Astrocyte of the cerebellum (primary cell): ENCODE measurements around the gene SBK3.

Experiments used
- DNase-seq: peaks from one replicate; pipeline ENCODE4 v3.0.0-alpha.2; 2011; ENCODE audit warnings: low read depth
- H3K4me3 ChIP-seq: 2 replicates; pipeline ENCODE4 v1.5.1; 2011; ENCODE audit warnings: mild to moderate bottlenecking, low read depth, low read length, moderate library complexity
- CTCF ChIP-seq: IDR thresholded peaks from 2 replicates; pipeline ENCODE4 v1.5.1; 2012; ENCODE audit warnings: low read length, low read depth, moderate library complexity, mild to moderate bottlenecking; ENCODE audit errors: missing control alignments
- in situ Hi-C: cut with HindIII; loops from 2 replicates; pipeline ENCODE4 v1.10.0; 2017; ENCODE audit warnings: low sequenced_read_pairs

SBK3 gene

GRCh38 chr19:55546011-55546410 lies 668 bp upstream of the SBK3 start:
- no peak for TF ChIP-seq CTCF
- no peak for DNase-seq
- in situ Hi-C loops, result no loop called here
- H3K4me3 ChIP-seq, result no peak overlapping the region

DNA sequence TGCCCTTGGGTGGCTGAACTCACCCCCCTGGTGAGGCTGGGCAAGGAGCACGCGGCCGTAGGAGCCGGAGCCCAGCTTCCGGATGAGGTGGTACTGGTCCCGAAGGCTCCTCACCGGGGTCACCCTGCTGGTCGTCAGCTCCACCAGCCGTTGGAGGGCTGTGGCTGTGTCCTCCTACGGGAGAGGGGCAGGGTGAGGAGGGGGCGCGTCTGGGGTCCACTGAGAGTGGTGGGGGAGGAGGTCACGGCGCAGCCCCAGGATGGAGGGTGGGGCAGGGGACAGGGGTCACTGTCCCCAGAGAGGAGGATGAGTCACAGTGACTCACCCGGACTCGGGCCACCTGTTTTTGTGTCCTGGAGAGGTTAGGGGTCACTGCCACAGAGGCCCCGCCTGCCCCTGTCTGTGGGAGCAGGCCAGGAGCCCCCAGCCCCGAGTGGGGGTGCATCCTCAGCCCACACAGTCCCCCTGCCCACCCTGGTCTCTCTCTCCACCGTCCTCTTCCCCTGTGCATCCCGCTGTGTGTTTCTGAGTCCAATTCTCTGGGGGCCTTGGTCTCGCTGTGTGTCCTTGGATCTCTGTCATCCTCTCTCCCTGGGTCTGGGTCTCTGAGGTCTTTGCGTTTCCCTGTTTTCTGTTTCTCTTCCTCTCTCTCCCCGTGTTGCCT lies 435 bp downstream of the SBK3 start:
- in situ Hi-C loops, result no loop called here
- no peak overlapping the region for H3K4me3 ChIP-seq
- DNase-seq, result no peak
- TF ChIP-seq CTCF, result no peak

- no peak for DNase-seq
- TF ChIP-seq CTCF, result no peak
- no peak overlapping the region for H3K4me3 ChIP-seq
- in situ Hi-C loops, result no loop called here
Measured at GRCh38 chr19:55544014-55544413, 1.3 kb downstream of the SBK3 start.

GRCh38 chr19:55543567-55543966 lies 1.8 kb downstream of the SBK3 start:
- no peak for DNase-seq
- H3K4me3 ChIP-seq, result no peak overlapping the region
- in situ Hi-C loops, result no loop called here
- TF ChIP-seq CTCF, result no peak

- no peak for TF ChIP-seq CTCF
- H3K4me3 ChIP-seq, result no peak overlapping the region
- in situ Hi-C loops, result no loop called here
- DNase-seq, result no peak
Measured at GRCh38 chr19:55542292-55542855, 3.0 kb downstream of the SBK3 start.

- in situ Hi-C loops, result no loop called here
- TF ChIP-seq CTCF, result no peak
Measured at GRCh38 chr19:55541091-55541490, 4.3 kb downstream of the SBK3 start.

GRCh38 chr19:55540619-55541018 lies 4.7 kb downstream of the SBK3 start:
- TF ChIP-seq CTCF, result no peak
- in situ Hi-C loops, result no loop called here
- no peak for DNase-seq
- no peak overlapping the region for H3K4me3 ChIP-seq

More at GRCh38 chr19:55541091-55541490, 4.3 kb downstream of the SBK3 start:
- H3K4me3 ChIP-seq, result no peak overlapping the region
- no peak for DNase-seq
